B cell (primary cell): ENCODE results near the gene CDK18.

Source experiments
- CTCF ChIP-seq: fragments of 200-600 bp; IDR thresholded peaks from one replicate; pipeline ENCODE4 v1.8.0; 2022; ENCODE audit warnings: antibody characterized with exemption, mild to moderate bottlenecking
- EZH2 ChIP-seq: IDR thresholded peaks from 2 replicates; pipeline ENCODE4 v1.6.1; 2012; ENCODE audit warnings: borderline replicate concordance, low read depth, mild to moderate bottlenecking, moderate library complexity, low read length; ENCODE audit not compliant: insufficient read depth, poor library complexity, severe bottlenecking

GRCh38 chr1:205523261-205523890 is 18.9 kb downstream of the CDK18 start:
- TF ChIP-seq EZH2 (no peak), CTCF (no peak)
